ENCODE data around the gene AGAP1.

GRCh38 chr2:235506291-235506996, 12.6 kb downstream of the AGAP1 start:
- TF ChIP-seq CTCF (IDR thresholded peaks at IDR 0.05): no peak
- no peak for TF ChIP-seq POLR2A (IDR thresholded peaks at IDR 0.05)
